Activated CD4-positive, alpha-beta memory T cell treated with anti-CD3 and anti-CD28 coated beads for 36 hours (primary cell): ENCODE results near the gene MYL3. TPM values are rescaled to one million over a fixed set of nuclear protein-coding genes. Genes with fewer than 3 reads are reported as not detected.
"Not testable (repeated sequence)": the region's sequence is repeated elsewhere in the genome, so short reads cannot be mapped to it uniquely, and the experiment has no call there.

Experiments
- CTCF ChIA-PET: fragments of 350-600 bp; sonication (Branson Sonifier 250); formaldehyde crosslinking; loops from one replicate; lab custom pipeline; 2021; ENCODE audit warnings: antibody characterized with exemption, inconsistent platforms; lab: Charles Lee
- POLR2A ChIA-PET: fragments of 350-600 bp; sonication (Branson Sonifier 250); formaldehyde crosslinking; loops from one replicate; lab custom pipeline; 2021; ENCODE audit warnings: antibody characterized with exemption; lab: Charles Lee
- DNase-seq: peaks from one replicate; pipeline ENCODE4 v3.0.0-alpha.2; 2020
- H3K27ac Mint-ChIP-seq: one replicate; pipeline ENCODE4 v1.8.0; 2021; ENCODE audit warnings: mixed read lengths
- H3K27me3 Mint-ChIP-seq: one replicate; pipeline ENCODE4 v1.8.0; 2021; ENCODE audit warnings: mixed read lengths
- H3K36me3 Mint-ChIP-seq: one replicate; pipeline ENCODE4 v1.8.0; 2021; ENCODE audit warnings: mixed read lengths
- H3K4me1 Mint-ChIP-seq: one replicate; pipeline ENCODE4 v1.8.0; 2021; ENCODE audit warnings: low read depth, mixed read lengths
- H3K4me3 Mint-ChIP-seq: one replicate; pipeline ENCODE4 v1.8.0; 2021; ENCODE audit warnings: mild to moderate bottlenecking, mixed read lengths
- H3K9me3 Mint-ChIP-seq: one replicate; pipeline ENCODE4 v1.8.0; 2021; ENCODE audit warnings: mixed read lengths
- intact Hi-C: fragments of 100-400 bp; cut with micrococcal nuclease; formaldehyde crosslinking; loops from one replicate; pipeline ENCODE4 v1.15.1; 2023
- total RNA-seq, 2 experiments: library from RNA; stranded (reverse); gene quantifications; one replicate each; pipeline ENCODE4 v1.2.3, GENCODE V29; 2021

Gene MYL3
- total RNA-seq, result not detected

DNA sequence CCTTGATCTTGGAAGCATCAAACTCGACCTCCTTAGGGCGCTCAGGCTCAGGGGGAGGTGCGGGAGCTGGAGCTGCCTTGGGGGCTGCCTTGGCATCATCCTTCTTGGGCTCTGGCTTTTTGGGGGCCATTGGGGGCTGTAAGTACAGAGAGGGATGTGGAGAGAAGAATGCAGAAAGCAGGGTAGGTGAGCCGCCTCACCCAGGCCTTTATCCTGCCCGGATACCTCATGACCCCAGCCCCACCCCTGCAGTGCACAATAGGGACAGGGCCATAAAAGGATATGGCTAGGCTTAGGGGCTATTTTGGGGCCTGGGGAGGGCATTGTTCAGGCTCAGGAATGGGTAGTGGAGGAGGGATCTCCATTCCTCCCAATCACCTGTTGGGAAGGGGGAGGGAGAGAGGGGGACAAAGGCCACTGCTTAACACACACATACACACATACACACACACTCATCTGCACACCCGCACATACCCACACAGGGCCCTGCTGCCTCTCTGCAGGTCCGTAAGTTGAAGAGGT lies at the start of gene MYL3:
TSS of gene MYL3 (minus strand) at position 184 of the 522 bp plus-strand sequence. CDS start at position 130, 54 bp downstream.
- H3K9me3 Mint-ChIP-seq, result no peaks in the 10 kb centered on the region
- no peaks in the 10 kb centered on the region for H3K36me3 Mint-ChIP-seq
- intact Hi-C loops, result loop anchor here (10.0 kb wide), 1 partner anchor 159 kb away; the partner anchor contains the start of gene TMIE
- no peak for DNase-seq
- ChIA-PET CTCF (interaction anchor here (1.1 to 1.3 kb wide), 3 partner anchors 16 to 50 kb away, joined by 3 to 5 read pairs (median 3); no protein-coding TSS in a partner anchor), POLR2A (no interaction called here)
- no peaks in the 10 kb centered on the region for H3K4me1 Mint-ChIP-seq
- no peak within 1 kb of the TSS for H3K4me3 Mint-ChIP-seq
- no peak within 1 kb of the TSS for H3K27ac Mint-ChIP-seq
- H3K27me3 Mint-ChIP-seq, result no peaks in the 10 kb centered on the region

DNA sequence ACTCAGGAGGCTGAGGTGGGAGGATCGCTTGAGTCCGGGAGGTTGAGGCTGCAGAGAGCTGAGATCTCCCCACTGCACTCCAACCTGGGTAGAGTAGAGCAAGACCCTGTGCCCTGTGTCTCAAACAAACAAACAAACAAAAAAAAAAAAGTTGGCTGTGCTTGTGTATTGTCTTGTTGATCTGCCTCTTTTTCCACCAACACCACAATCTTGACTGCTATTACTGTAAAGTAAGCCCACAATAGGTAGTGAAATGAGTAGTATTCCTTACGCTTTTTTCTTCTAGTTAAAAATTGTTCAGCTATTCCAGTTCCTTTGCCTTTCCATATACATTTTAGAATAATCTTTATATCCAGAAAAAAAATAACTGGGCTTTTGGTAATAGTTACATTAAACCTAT lies 49.7 kb upstream of the MYL3 start:
- Mint-ChIP-seq H3K27me3 (no peaks in the 10 kb centered on the region), H3K9me3 (no peaks in the 10 kb centered on the region), H3K4me3 (no peak overlapping the region), H3K36me3 (peaks cover 13% of the 10 kb centered on the region), H3K4me1 (peaks cover 32% of the 10 kb centered on the region), H3K27ac (no peak overlapping the region)
- POLR2A ChIA-PET, result interaction anchor here (0.6 to 0.7 kb wide), 2 partner anchors 35 to 77 kb away, joined by 3 to 5 read pairs; no protein-coding TSS in a partner anchor
- intact Hi-C loops, result no loop called here
- DNase-seq, result no peak
- CTCF ChIA-PET, result interaction anchor here (0.6 to 1.7 kb wide), 13 partner anchors 8 to 401 kb away, joined by 3 to 5 read pairs (median 3); no protein-coding TSS in a partner anchor

DNA sequence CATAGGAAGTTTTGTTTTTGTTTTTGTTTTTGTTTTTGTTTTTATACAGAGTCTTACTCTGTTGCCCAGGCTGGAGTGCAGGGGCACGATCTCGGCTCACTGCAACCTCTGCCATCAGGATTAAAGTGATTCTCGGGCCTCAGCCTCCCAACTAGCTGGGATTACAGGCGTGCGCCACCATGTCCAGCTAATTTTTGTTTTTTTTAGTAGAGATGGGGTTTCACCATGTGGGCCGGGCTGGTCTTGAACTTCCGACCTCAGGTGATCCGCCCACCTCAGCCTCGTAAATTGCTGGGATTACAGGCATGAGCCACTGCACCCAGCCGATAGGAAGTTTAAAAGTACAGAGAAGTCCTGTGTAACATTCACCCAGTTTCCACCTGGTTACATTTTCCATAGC lies 47.7 kb upstream of the MYL3 start:
- H3K4me1 Mint-ChIP-seq, result peaks cover 29% of the 10 kb centered on the region
- H3K27me3 Mint-ChIP-seq, H3K9me3 Mint-ChIP-seq, H3K36me3 Mint-ChIP-seq, H3K27ac Mint-ChIP-seq, intact Hi-C loops, H3K4me3 Mint-ChIP-seq, DNase-seq, POLR2A ChIA-PET: not testable (repeated sequence)
- CTCF ChIA-PET, result interaction anchor here (1.5 kb wide), 1 partner anchor 203 kb away, joined by 3 read pairs; no protein-coding TSS in a partner anchor

DNA sequence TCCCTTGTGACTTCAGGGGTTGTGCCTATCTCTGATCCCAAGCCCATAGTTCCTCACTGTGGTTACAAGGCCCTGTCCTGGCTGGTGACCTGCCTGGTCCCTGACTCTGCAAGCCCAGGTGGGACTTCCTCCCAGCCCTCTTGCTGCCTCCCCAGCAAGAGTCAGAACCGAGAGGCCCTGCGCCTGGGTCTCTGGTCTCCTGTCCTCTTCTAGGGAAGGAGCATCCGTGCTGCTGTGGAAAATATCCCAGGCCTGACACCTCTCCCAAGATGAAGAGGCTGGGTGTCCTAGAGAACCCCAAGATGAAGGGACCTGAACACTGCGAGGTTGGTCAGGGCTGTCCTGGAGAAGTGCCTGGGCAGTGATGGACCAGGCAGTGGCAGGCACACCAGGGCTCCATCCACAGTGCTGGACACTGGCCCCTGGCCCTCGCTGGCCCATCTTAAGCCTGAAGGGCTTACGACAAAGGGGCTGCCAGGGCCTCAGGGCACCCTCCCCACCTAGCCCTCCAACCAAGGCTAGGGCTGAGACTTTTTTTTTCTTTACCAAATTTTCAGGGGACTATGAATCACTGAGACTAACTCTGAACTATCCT lies 47.0 kb upstream of the MYL3 start:
- Mint-ChIP-seq H3K36me3 (no peaks in the 10 kb centered on the region), H3K27me3 (no peaks in the 10 kb centered on the region), H3K27ac (no peak overlapping the region), H3K9me3 (no peaks in the 10 kb centered on the region), H3K4me1 (peaks cover 23% of the 10 kb centered on the region), H3K4me3 (no peak overlapping the region)
- CTCF ChIA-PET, result interaction anchor here (0.6 to 1.9 kb wide), 23 partner anchors 9 to 469 kb away, joined by 3 to 26 read pairs (median 4); partner anchors contain the start of genes ALS2CL and PRSS50
- DNase-seq, result no peak
- POLR2A ChIA-PET, result no interaction called here
- intact Hi-C loops, result no loop called here

DNA sequence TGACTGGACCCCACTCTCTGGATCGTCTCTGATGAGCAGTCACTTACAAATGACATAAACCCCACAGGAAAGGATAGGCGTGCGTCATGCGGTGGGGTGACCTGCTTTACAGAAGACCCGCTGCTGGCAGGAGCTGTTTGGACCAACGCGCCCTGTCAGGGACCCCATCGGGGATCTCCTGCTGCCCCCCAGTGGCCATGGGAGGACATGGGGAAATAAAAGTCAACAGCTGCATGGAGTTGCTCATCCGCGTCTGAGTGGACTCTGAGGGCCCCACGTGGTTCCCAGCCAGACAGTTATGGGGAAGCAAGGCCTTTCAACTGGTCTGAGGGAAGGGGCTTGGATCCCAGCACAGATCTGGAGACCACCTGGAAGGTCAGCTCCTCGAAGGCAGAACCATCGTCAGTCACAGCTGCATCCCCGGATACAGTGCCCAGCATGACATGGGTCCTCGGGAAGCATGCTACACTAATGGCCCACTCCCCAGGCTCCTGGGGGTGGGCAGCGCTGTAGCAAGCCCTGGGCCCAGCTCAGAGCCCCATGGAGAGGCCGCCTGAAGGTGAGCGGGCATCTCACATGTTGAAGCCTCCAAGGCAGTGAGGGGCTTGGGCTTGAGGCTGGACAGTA lies 46.4 kb upstream of the MYL3 start:
- ChIA-PET POLR2A (no interaction called here), CTCF (interaction anchor here (0.6 to 1.9 kb wide), 26 partner anchors 9 to 470 kb away, joined by 3 to 26 read pairs (median 4); partner anchors contain the start of genes ALS2CL and PRSS50)
- peaks cover 21% of the 10 kb centered on the region for H3K4me1 Mint-ChIP-seq
- intact Hi-C loops, result loop anchor here (1.0 to 5.0 kb wide), 2 partner anchors 43 to 62 kb away; no protein-coding TSS in a partner anchor
- peak; percentile 90 for DNase-seq
- no peak overlapping the region for H3K27ac Mint-ChIP-seq
- H3K27me3 Mint-ChIP-seq, result no peaks in the 10 kb centered on the region
- H3K4me3 Mint-ChIP-seq, result no peak overlapping the region
- H3K9me3 Mint-ChIP-seq, result no peaks in the 10 kb centered on the region
- H3K36me3 Mint-ChIP-seq, result no peaks in the 10 kb centered on the region

DNA sequence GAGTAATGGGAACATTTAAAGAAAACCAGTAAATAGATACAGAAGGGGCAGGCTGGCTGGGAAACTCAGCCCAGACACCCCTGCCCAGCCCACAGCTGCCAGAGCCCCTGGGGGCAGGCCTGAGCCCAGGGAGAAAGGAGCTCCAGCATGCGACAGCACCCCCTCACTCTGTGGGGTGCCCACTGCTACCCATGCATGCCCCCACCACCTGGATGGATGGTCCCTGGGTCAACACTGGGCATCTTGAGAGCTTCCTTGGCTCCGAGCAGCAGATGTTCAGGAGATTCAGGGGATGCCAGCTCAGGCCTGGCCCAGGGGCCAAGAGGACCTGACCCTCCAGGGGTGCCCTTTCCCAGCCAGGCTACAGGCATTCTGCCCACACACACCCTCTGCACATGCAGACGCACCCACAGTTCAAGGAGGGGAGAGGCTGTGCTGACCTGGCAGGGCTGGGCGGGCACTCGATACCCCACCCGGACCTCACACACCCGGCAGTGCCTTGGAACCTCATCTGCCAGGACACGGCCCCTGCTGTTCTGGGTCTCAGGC lies 45.8 kb upstream of the MYL3 start:
- no peaks in the 10 kb centered on the region for H3K27me3 Mint-ChIP-seq
- no peaks in the 10 kb centered on the region for H3K36me3 Mint-ChIP-seq
- no peak overlapping the region for H3K4me3 Mint-ChIP-seq
- ChIA-PET POLR2A (no interaction called here), CTCF (interaction anchor here (0.6 to 1.9 kb wide), 24 partner anchors 10 to 420 kb away, joined by 3 to 26 read pairs (median 4); partner anchors contain the start of genes ALS2CL and PRSS50)
- intact Hi-C loops, result loop anchor here (1.0 to 5.0 kb wide), 2 partner anchors 43 to 62 kb away; no protein-coding TSS in a partner anchor
- DNase-seq, result no peak
- H3K27ac Mint-ChIP-seq, result no peak overlapping the region
- peaks cover 19% of the 10 kb centered on the region for H3K4me1 Mint-ChIP-seq
- no peaks in the 10 kb centered on the region for H3K9me3 Mint-ChIP-seq

DNA sequence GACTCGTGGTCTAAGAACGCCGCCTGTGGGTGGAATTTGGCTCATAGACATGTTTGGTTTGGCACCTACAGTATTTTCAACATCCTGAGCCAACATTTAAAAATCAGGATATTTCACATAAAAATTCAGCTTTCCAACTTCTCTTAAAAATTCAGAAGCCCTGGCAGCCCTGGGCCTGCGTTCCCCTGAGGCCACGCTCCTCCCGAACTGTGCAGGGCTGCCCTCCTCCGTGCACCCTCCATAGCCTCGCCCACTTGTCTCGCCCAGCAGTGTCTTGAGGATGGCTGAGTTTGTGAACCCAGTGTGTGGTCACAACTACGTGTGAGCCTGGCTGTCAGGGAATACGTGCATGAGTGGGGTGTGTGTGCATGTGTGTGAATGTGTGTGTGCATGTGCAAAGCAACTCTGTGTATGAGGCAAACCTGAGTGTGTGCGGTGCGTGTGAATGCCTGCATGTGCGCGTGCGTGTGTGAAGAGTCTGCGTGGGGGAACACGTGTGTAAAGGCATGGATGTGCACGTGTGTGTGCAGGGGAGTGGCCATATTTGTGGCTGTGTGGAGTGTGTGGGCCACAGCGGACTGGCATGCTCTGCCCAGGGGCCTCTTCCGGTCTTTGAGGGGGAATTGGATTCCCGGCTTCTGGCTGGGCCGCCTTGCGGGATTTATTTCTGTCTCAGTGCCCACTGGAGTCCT lies 45.2 kb upstream of the MYL3 start:
- Mint-ChIP-seq H3K27ac (no peak overlapping the region), H3K36me3 (no peaks in the 10 kb centered on the region), H3K4me3 (no peak overlapping the region), H3K27me3 (no peaks in the 10 kb centered on the region), H3K4me1 (peaks cover 12% of the 10 kb centered on the region), H3K9me3 (no peaks in the 10 kb centered on the region)
- DNase-seq, result no peak
- intact Hi-C loops, result loop anchor here (5.0 kb wide), 1 partner anchor 61 kb away; no protein-coding TSS in a partner anchor
- CTCF ChIA-PET, result interaction anchor here (1.4 to 1.9 kb wide), 8 partner anchors 10 to 191 kb away, joined by 3 to 26 read pairs (median 8); partner anchors contain the start of gene PRSS50
- POLR2A ChIA-PET, result no interaction called here

DNA sequence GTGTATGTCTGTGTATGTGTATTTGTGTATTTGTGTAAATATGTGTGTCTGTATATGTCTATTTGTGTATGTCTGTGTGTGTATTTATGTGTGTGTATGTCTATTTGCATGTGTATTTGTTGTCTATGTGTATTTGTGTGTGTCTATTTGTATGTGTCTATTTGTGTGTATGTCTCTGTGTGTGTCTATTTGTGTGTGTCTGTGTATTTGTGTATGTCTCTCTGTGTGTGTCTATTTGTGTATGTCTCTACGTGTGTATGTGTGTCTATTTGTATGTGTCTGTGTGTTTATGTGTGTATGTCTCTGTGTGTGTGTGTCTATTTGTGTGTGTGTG lies 44.7 kb upstream of the MYL3 start:
- Mint-ChIP-seq H3K4me1 (peaks cover 9% of the 10 kb centered on the region), H3K27me3 (no peaks in the 10 kb centered on the region), H3K27ac (no peak overlapping the region), H3K9me3 (no peaks in the 10 kb centered on the region), H3K36me3 (no peaks in the 10 kb centered on the region), H3K4me3 (no peak overlapping the region)
- ChIA-PET CTCF (no interaction called here), POLR2A (no interaction called here)
- DNase-seq, result no peak
- intact Hi-C loops, result loop anchor here (5.0 kb wide), 1 partner anchor 61 kb away; no protein-coding TSS in a partner anchor

DNA sequence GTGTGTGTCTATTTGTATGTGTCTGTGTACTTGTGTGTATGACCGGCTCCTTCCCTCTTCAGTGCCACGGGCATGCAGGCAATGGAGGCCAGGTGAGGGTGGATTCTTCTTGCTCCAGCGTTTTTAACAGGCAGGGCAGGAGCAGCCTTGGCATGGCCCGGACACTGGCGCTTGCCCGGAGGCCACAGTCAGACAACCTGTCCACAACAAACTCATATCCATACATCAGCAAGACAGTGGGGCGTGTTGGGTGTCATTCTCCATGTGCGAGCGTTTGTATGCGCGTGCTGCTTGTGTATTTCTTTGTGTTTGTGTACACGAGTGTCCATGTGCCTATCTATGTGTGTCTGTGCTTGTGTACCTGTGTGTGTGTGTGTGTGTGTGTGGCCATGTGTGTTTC lies 44.0 kb upstream of the MYL3 start:
- Mint-ChIP-seq H3K27ac (no peak overlapping the region), H3K27me3 (no peaks in the 10 kb centered on the region), H3K4me1 (peaks cover 7% of the 10 kb centered on the region), H3K4me3 (no peak overlapping the region), H3K9me3 (no peaks in the 10 kb centered on the region), H3K36me3 (no peaks in the 10 kb centered on the region)
- ChIA-PET CTCF (no interaction called here), POLR2A (no interaction called here)
- intact Hi-C loops, result loop anchor here (5.0 kb wide), 1 partner anchor 60 kb away; no protein-coding TSS in a partner anchor
- DNase-seq, result no peak

DNA sequence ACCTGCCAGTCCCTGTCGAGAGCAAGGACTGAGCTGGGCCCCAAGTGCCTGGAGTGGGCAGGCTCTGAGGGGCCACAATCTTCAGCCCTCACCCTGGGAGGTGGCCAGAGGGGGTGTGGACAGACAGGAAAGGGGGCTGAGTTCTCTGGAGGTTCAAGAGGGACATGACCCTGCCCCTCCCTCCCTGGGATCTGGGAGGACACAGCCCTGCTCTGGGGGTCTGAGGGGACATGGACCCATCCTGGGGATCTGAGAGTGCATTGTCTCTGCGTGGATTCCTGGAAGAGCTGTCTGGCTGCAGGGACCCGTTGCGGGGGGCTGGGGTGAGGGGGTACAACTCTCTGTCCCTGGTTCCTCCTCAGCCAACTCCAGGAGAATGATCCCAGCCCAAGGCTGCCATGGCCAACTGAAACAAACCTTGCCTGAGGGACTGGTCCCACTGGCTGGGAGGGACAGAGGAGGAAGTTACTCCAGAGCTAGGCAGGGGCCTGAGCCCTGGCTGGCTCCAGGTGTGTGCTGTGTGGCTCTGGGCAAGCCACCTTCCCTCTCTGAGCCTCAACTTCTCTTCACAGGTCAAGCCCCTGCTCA lies 43.3 kb upstream of the MYL3 start:
- ChIA-PET CTCF (no interaction called here), POLR2A (no interaction called here)
- Mint-ChIP-seq H3K27ac (no peak overlapping the region), H3K9me3 (no peaks in the 10 kb centered on the region), H3K4me1 (peaks cover 7% of the 10 kb centered on the region), H3K36me3 (no peaks in the 10 kb centered on the region), H3K27me3 (no peaks in the 10 kb centered on the region), H3K4me3 (no peak overlapping the region)
- intact Hi-C loops, result loop anchor here (5.0 kb wide), 1 partner anchor 59 kb away; no protein-coding TSS in a partner anchor
- no peak for DNase-seq
